ENCODE measurements around the gene EMC7.
A peak's percentile ranks its signal among the peaks of the same experiment; 100 is the strongest.
"Not testable (repeated sequence)": the region's sequence is repeated elsewhere in the genome, so short reads cannot be mapped to it uniquely, and the experiment has no call there.

EMC7 gene

GRCh38 chr15:34085746-34086145 lies 15.9 kb downstream of the EMC7 start:
- no peak for DNase-seq (ENCODE audit: low spot score)

DNA sequence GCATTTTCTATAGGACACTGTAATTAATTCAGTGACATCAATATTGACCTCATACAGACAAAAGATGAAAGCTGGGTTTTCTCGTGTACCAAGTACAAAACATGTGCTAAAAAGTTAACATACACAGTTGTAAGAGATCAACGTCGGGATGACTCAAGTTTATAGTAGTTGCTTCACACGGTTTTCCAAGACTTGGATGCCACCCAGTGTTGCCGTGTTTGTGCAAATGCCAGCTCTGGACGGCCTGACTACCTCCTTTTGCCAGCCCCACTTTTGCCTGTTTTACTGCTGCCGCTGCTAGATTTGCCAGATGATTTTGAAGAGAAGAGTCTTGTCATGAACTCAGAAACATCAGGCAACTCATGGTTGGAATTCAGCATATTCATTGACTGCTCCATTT lies 17.6 kb downstream of the EMC7 start:
- no peak for DNase-seq (ENCODE audit: low spot score)

DNA sequence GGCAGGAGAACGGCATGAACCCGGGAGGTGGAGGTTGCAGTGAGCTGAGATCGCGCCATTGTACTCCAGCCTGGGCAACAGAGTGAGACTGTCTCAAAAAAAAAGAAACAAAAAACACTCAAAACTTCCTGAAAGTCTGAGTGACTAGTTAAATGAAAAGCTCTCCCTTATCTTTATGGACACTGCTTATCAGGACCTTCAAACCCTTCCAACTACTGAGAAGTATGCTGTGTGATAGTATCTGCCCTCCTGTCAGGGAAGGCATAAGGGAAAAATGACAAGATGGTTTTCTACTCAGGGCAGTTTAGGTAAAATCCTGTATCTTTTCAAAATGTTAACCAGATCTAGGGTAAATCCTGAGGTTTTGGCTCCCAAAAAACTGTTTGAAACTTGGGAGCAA lies 21.8 kb downstream of the EMC7 start:
- no peak for DNase-seq (ENCODE audit: low spot score)

DNA sequence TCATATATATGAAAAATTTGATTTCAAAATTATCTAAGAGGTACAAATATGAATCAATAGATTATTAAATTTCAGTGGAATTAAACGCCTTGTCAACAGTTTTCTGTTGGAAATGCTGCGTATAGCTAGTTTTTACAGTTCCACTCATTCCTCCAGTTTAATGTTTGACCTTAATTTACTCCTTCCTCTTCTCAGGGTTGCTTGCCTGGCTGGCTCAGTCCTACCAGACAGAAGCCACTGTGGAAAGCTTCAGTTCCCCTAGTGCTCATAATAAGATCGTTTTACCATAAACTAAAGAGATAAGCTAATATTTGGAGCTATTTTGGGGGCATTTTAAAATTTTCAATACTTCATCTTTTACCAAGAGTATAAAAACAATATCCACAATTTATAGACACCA lies 22.8 kb downstream of the EMC7 start:
- no peak for DNase-seq (ENCODE audit: low spot score)

- DNase-seq (ENCODE audit: low spot score), result no peak
These were observed 24.9 kb downstream of the EMC7 start for GRCh38 chr15:34076785-34077184.

DNA sequence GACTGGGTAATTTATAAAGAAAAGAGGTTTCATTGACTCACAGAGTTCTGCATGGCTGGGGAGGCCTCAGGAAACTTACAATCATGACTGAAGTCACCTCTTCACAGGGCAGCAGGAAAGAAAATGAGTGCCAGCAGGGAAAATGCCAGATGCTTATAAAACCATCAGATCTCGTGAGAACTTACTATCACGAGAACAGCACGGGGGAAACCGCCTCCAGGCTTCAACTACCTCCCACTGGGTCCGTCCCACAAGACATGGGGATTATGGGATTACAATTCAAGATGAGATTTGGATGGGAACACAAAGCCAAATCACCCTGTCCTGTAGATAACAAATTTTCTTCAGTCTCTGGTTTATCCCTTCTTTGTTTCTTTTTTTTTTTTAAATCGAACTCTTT lies 31.7 kb downstream of the EMC7 start:
- DNase-seq (ENCODE audit: low spot score), result no peak

DNA sequence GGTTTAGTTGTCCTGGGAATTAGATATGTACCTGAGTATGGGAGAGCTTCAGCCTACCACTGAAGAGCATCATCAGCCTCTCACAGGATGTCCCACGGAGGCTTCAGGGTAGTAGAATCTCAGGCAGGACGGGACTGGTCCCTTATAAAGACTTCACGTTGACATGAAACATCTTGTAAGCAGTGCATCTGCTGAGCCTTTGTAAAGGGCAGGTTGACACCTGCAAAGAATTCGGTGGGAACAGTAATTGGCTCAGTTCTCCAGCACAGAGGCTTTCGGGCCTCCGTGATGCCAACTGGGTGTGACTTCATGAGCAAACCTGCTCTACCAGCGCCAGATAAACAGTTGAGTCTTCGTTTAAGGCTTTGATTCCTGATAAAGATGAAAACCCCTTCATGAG lies 35.7 kb downstream of the EMC7 start:
- DNase-seq (ENCODE audit: low spot score), result no peak

GRCh38 chr15:34065261-34065660 lies 36.4 kb downstream of the EMC7 start:
- DNase-seq (ENCODE audit: low spot score), result no peak

- DNase-seq (ENCODE audit: low spot score), result no peak
These were observed 37.2 kb downstream of the EMC7 start for GRCh38 chr15:34064438-34064837.

GRCh38 chr15:34059946-34060345 lies 41.7 kb downstream of the EMC7 start:
- DNase-seq (ENCODE audit: low spot score), result no peak

- no peak for DNase-seq (ENCODE audit: low spot score)
These were observed 42.2 kb downstream of the EMC7 start for GRCh38 chr15:34059476-34059875.

DNA sequence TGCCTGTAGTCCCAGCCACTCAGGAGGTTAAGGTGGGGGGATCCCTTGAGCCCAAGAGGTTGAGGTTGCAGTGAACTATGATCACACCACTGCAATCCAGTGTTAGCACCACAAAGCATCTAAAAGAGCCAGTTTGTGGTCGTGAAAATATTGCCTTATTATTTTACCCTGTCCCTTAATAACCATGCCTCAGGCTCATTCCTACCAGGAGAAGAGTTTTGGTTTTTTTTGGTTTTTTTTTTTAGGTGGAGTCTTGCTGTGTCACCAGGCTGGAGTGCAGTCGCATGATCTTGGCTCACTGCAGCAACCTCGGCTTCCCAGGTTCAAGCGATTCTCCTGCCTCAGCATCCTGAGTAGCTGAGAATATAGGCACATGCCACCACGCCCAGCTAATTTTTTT lies 44.8 kb downstream of the EMC7 start:
- no peak for DNase-seq (ENCODE audit: low spot score)

DNA sequence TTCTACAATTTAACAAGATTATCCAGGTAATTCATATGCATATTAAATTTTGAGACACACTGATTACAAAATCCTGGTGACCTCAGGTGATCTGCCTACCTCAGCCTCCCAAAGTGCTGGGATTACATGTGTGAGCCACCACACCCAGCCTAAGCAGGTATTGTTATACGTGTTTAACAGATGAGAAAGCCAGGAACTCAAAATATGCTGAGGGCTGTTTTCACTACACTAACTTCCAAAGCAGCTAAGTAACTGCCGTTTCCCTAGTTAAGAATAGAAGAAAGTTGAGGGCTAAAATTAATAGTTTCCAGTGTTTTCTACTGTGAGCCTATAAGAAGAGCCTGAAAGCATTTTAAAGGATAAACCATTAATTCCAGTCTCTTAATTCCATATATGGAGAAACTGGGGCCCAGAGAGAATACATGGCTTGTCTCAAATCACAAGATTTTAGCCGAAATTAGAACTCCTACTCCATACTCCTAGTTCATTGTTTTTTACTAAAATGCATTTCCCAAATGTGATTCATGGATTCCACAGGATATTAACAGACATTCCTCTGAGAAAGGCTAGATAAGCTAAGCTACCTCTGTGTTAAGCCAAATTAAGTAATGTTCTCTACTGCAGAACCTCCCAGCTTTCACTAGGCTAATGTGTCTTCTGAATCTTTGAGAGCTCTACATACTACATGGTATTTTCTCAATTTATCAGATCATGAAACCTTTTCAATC lies 45.6 kb downstream of the EMC7 start:
- no peak for DNase-seq (ENCODE audit: low spot score)

DNA sequence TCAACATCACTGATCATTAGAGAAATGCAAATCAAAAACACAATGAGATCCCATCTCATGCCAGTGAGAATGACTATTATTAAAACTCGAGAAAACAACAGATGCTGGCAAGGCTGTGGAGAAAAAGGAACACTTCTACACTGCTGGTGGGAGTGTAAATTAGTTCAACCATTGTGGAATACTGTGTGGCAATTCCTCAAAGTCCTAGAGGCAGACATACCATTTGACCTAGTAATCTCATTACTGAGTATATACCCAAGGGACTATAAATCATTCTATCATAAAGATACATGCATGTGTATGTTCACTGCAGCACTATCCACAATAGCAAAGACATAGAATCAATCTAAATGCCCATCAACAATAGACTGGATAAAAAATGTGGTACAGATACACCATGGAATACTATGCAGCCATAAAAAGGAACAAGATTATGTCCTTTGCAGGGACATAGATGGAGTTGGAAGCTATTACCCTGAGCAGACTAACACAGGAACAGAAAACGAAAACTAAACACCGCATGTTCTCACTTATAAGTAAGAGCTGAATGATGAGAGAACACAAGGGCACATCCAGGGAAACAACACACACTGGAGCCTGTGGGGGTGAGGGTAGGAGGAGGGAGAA lies 47.5 kb downstream of the EMC7 start:
- DNase-seq (ENCODE audit: low spot score), result no peak

DNA sequence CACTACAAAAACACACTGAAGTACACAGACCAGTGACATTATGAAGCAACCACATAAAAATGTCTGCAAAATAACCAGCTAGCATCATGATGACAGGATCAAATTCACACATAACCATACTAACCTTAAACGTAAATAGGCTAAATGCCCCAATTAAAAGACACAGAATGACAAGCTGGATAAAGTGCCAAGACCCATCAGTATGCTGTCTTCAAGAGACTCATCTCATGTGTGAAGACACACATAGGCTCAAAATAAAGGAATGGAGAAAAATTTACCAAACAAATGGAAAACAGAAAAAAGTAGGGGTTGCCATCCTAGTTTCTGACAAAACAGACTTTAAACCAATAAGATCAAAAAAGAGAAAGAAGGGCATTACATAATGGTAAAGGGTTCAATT lies 51.3 kb downstream of the EMC7 start:
- not testable (repeated sequence) for DNase-seq (ENCODE audit: low spot score)

DNA sequence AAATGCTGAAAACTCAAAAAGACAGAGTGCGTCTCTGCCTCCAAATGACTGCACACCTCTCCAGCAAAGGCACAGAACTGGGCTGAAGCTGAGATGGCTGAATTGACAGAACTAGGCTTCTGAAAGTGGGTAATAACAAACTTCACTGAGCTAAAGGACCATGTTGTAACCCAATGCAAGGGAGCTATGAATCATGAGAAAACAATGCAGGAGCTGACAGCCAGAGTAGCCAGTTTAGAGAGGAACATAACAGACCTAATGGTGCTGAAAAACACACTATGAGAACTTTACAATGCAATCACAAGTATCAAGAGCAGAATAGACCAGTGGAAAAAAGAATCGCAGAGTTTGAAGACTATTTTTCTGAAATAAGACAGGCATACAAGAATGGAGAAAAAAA lies 52.5 kb downstream of the EMC7 start:
- DNase-seq (ENCODE audit: low spot score), result no peak

DNA sequence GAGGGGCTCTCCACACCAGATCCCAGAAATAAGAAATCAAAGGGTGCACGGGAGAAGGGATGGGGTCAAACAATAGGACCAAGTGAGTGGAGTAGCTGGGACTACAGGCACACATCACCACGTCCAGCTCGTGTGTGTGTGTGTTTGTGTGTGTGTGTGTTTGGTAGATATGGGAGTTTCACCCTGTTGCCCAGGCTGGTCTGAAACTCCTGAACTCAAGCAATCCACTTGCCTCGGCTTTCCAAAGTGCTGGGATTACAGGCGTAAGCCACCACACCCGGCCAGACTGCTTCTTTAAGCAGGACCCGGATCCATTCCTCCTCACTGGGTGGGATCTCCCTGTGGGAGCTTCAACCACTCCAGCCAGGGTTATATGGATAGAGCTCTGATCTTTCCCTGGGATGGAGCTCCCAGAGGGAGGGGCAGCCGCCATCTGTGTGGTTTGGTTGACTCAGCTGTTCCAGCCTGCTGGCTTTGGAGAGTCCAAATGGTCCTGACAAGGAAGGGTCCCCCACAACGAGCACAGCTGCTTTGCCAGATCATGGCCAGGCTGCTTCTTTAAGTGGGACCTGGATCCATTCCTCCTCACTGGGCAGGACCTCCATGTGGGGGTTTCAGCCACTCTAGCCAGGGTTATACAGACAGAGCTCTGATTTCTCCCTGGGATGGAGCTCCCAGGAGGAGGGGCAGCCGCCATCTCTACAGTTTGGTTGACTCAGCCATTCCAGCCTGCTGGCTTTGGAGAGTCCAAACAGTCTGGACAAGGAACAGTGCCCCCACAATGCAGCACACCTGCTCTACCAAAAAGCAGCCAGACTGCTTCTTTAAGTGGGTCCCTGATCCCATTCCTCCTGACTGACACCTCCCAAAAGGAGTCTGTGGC lies 53.5 kb downstream of the EMC7 start:
- DNase-seq (ENCODE audit: low spot score), result no peak

DNA sequence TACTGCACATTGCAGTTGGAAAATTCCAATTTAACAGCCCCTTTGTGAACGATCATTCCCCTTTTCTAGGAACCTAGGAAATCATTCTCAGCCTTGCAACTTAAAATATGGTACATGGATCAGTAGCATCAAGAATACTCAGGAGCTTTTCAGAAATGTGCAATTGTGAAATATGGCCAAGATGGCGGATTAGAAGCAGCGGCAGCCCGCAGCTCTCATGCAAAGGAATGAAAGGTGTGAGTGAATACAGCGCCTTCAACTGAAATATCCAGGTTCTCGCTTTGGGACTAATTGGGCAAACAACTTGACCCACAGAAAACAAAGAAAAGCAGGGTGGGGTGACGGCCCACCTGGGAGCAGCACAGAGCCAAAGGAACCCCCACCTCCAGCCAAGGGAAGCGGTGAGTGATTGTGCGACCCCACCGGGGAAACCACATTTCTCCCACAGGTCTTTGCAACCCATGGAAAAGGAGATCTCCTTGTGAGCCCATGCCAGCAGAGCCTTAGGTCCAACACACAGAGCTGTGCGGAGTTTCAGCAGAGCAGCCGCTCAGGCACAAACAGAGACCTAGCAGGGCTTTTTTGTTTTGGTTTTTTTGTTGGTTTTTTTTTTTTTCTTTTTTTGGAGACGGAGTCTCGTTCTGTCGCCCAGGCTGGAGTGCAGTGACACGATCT lies 55.1 kb downstream of the EMC7 start:
- no peak for DNase-seq (ENCODE audit: low spot score)

GRCh38 chr15:34043813-34044212 lies 57.8 kb downstream of the EMC7 start:
- no peak for DNase-seq (ENCODE audit: low spot score)

DNA sequence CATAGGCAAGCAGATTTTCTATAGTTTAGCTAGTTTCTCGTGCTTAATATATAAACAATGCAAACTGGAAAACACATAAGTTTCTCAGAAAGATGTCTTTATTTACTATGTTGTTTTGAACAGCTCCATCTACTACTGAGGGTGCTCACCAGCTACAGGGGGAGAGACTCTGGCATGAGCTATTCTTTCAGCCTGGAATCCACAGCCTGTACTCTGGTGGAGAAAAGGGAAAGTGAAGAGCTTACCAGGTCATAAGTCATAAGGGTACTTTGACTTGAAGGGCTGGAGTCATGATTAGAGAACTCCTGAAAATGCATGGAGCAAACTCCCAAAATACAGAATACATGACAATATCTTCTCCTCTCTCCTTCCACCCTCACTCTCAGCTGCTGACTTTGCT lies 58.3 kb downstream of the EMC7 start:
- no peak for DNase-seq (ENCODE audit: low spot score)

DNA sequence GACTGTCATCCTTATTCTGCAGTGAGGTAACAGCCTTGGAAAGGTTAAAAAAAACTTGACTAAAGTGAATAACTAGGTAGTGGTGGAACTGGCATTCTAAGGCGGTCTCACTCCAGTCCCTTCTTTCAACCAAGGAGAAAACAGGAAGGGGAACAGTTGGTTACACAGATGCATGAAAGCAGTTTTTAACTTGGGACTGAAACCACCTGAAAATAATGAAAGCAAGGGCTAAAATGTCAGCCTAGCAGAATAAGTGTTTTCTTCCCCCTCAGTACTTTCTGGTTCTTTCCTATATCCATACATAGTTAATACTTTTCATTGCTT lies 61.9 kb downstream of the EMC7 start:
- peak; percentile 58 for DNase-seq (ENCODE audit: low spot score)

GRCh38 chr15:34038871-34039789 lies 62.5 kb downstream of the EMC7 start, which contains the start of gene AVEN:
Gene AVEN, minus strand, starts transcription at chr15:34039204. Its CDS starts 158 bp downstream, at chr15:34039046.
- peak; percentile 65 for DNase-seq (ENCODE audit: low spot score)
